Measurements from ENCODE around the gene FILIP1L.

FILIP1L gene

GRCh38 chr3:100039075-100039474 lies 75.2 kb downstream of the FILIP1L start:
- DNase-seq: no peak

- DNase-seq: no peak
These were observed 80.3 kb downstream of the FILIP1L start for GRCh38 chr3:100033903-100034471.

- no peak for DNase-seq
These were observed 81.1 kb downstream of the FILIP1L start for GRCh38 chr3:100033184-100033583.

- no peak for DNase-seq
These were observed 82.1 kb downstream of the FILIP1L start for GRCh38 chr3:100032243-100032642.

- DNase-seq: no peak
These were observed 83.3 kb downstream of the FILIP1L start for GRCh38 chr3:100030914-100031425.

DNA sequence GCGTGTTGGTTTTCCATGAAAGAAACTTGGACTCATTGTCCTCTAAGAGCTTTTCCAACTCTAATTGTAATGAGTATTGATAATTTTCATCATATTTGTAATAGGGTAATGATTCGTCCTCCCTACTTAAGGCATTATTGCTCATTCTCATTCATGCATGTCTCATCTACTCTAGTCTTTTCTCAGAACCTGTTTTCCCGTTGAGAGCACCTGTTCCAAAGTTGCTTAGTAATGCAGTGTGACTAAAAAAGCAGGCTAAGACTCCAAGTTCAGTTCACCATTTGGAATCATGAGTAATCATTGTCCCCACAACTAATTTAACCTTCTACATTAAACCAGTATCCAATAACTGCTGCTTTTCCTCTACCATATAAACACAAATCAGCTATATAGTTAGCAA lies 84.0 kb downstream of the FILIP1L start:
- no peak for DNase-seq

- no peak for DNase-seq
These were observed 84.6 kb downstream of the FILIP1L start for GRCh38 chr3:100029689-100030088.

GRCh38 chr3:100029052-100029451 lies 85.2 kb downstream of the FILIP1L start:
- no peak for DNase-seq

DNA sequence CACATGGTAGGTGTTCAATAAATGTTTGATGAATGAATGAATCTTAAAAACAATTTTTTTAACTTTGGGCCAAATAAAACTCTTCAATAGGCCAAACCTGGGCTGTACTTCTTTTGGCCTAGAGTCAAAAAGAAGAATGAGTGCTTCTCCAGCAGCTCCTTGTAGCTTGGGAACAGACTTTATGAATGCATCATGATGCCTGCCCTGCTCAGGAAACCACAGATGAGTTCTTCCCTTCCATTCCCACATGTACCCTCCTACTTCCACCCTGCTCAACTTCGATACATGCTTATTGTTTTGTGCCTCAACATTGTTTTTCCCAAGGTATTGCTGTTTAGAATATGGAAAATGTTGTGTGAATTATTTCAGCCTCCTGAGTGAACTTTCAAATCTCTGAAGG lies 87.0 kb downstream of the FILIP1L start:
- no peak for DNase-seq

- no peak for DNase-seq
These were observed 89.6 kb downstream of the FILIP1L start for GRCh38 chr3:100024520-100025303.

- DNase-seq: no peak
These were observed 90.7 kb downstream of the FILIP1L start for GRCh38 chr3:100023595-100023994.

DNA sequence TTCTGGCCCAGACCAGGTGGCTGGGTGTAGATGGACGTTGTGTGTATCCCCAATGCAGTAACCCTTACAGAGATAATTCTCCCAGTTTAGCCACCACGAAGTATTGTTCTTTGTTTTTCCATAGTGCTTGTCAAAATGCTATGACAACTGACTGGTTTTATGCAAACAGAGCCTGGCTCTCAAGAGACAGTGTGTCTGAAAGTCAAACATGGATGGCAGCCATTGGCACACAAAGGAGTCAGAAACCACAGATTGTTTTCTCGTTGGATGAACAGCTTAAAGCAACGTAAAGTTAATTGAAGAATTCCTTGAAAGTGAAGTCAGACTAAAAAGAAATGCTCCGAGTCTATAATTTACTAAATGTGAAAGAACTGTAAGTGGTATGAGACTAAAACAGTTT lies 91.2 kb downstream of the FILIP1L start:
- no peak for DNase-seq

DNA sequence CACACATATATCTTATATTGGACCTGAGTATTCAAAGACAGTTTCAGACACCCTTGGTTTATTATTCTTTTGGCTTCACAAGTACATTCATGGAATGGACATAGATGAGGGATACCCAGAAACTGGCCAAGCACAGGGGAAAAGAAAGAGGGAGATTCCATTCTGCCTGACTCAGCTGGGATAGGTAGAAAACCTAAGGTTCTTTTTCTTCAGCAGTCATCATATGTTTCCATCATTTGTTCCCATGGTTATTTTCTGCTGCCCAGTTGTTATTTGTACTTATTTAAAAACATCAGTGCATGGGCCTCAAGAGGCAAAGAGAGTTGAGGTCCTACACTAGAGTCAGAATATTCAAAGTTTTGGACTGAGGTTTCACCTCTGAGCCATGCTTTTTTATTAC lies 91.8 kb downstream of the FILIP1L start:
- no peak for DNase-seq

GRCh38 chr3:100020876-100021644 lies 93.2 kb downstream of the FILIP1L start:
- no peak for DNase-seq

DNA sequence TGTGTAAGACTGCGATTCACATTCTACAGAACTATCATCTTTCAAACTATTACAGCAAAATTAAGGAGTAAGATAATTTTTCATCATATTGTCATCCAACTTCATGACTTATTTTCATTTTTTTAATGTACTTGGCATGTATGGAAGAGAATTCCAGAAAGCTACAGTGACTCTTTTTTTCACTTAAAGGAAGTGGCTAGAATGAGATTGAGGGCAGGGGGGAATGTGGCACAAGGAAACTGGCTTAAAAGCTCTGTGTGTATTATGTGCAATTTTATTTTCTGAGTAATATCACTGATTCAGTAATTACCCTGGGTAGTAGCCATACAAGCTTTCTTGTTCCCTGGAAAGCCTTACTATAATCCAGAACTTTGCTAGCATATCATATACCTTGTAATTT lies 94.6 kb downstream of the FILIP1L start:
- no peak for DNase-seq

GRCh38 chr3:100018806-100019205 lies 95.5 kb downstream of the FILIP1L start:
- DNase-seq: no peak

DNA sequence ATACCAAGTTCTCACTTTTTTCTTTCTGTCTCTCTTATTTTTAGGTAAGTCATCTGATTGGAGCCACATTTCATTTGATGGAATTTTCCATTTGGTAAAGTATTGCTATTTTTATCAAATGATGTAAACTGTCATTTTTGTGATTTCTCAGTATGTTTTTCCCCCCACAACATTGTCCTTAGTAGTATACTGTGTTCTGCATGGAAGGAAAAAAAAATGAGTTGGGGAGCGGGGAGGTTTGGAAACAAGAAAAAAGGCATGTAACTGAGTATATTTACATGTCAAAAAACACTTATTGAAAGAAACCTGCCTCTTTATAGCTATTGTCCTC lies 104.2 kb downstream of the FILIP1L start:
- no peak for DNase-seq

DNA sequence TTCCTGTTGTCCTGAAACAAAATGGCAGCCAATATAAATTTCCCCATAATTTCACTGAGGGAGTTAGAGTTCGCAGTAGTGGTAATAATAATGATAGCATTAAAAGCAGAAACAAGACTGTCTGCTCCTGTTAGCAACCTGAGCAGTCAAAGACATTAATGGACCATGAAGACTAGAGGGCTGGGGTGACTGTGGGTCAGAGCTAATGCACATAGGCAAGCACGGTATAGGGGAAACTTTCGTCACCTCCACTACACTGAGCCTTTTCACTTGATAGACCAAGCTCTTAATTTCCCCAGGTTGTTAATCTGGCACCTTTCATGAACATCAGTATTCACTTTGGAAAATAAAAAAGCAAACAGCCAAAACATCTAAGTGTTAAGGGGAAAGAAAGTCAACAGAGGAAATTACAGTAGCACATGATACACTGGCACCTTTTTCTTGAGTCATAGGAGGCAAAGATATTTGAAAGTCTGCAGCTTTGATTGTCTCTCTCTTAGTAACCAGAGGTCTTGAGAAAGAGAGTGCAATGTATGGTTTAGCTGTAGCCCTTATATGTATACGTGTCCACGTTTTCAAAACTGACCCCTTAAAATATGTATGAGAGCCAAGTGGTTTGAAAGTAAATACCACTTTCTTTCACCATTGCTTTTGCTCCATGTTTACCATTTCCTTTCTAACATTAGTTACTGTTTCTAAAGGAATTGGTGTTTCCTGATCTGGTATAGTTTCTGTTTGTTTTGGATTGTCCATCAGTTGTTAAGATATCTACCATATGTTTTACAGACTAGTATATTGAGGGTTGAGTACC lies 104.8 kb downstream of the FILIP1L start:
- no peak for DNase-seq

GRCh38 chr3:100008081-100008698 lies 106.1 kb downstream of the FILIP1L start:
- no peak for DNase-seq

GRCh38 chr3:100007313-100007712 lies 107.0 kb downstream of the FILIP1L start:
- DNase-seq: no peak

DNA sequence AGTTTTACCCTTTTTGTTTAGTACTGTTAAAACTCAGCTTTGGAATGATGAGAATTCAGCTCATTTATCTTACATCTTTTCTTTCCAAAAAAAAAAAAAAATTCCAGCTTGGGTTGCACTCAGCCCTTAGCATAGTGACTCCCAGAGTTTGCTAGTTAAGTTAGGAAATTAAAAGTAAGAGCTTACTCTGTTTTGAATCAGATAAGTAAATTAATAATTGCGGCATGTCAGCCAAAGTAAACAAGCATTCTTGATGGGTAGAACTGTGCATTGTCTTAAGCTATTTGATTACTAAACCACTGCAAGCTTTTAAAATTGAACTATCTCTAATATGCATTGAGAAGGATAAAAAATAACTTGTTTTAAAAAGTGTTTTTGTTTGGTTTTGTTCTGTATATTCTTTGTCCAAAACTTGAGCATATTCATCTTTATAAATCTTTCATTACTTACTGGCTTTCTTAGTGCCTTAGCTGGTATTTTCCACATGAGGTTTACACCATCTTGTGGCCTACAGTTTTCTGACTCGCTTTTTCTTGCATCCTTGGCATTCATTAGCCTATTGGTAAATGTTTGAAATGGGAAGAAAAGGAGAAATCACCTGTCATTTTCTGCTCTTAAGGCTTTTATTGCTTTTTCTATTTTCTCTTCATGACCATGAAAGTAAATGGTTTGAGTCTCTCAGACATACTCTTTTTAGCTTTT lies 107.6 kb downstream of the FILIP1L start:
- no peak for DNase-seq
